Stomach smooth muscle (tissue), 2 donors: ENCODE results near the gene JARID2.

Source experiments
- H3K27ac ChIP-seq: one replicate; pipeline ENCODE4 v1.7.0; 2013; ENCODE audit warnings: mild to moderate bottlenecking, low read length, inconsistent platforms
- H3K27me3 ChIP-seq, 2 donors: one replicate each; pipeline ENCODE4 v1.7.0; 2013; ENCODE audit warnings: low read length in 2 of 2; ENCODE audit not compliant: insufficient read depth in 2 of 2, control insufficient read depth in 1 of 2
- H3K36me3 ChIP-seq, 2 donors: one replicate each; pipeline ENCODE4 v1.7.0; 2013; ENCODE audit warnings: low read length in 2 of 2; ENCODE audit not compliant: control insufficient read depth in 2 of 2, insufficient read depth in 2 of 2
- H3K4me1 ChIP-seq: one replicate; pipeline ENCODE4 v1.7.0; 2013; ENCODE audit warnings: low read length; ENCODE audit not compliant: control insufficient read depth, insufficient read depth
- H3K4me3 ChIP-seq, 2 donors: one replicate each; pipeline ENCODE4 v1.7.0; 2013; ENCODE audit warnings: low read length in 2 of 2
- H3K9ac ChIP-seq, 2 donors: one replicate each; pipeline ENCODE4 v1.7.0; 2013; ENCODE audit warnings: low read length in 2 of 2, mild to moderate bottlenecking in 1 of 2
- H3K9me3 ChIP-seq, 2 donors: one replicate each; pipeline ENCODE4 v1.7.0; 2013; ENCODE audit warnings: low read length in 2 of 2; ENCODE audit not compliant: control insufficient read depth in 2 of 2
- donor health status: healthy.
- donor health status: Pancreatic carcinoma.

The JARID2 gene

GRCh38 chr6:15453622-15454021 is 207.8 kb downstream of the JARID2 start:
- no peaks in the 10 kb centered on the region for H3K9me3 ChIP-seq
- peaks cover 3 to 8% of the 10 kb centered on the region in 2 donors for H3K36me3 ChIP-seq
- no peak overlapping the region for H3K27ac ChIP-seq
- no peaks in the 10 kb centered on the region for H3K27me3 ChIP-seq
- H3K4me1 ChIP-seq, result peaks cover 6% of the 10 kb centered on the region
- no peak overlapping the region for H3K4me3 ChIP-seq
- no peak overlapping the region for H3K9ac ChIP-seq

GRCh38 chr6:15456422-15456821 is 210.6 kb downstream of the JARID2 start:
- Histone ChIP-seq H3K4me1 (peaks cover 6% of the 10 kb centered on the region), H3K4me3 (no peak overlapping the region)

GRCh38 chr6:15457121-15457650 is 211.3 kb downstream of the JARID2 start:
- H3K36me3 ChIP-seq, result peaks cover 3 to 7% of the 10 kb centered on the region in 2 donors
- no peaks in the 10 kb centered on the region for H3K27me3 ChIP-seq
- H3K27ac ChIP-seq, result no peak overlapping the region
- H3K4me3 ChIP-seq, result no peak overlapping the region
- no peaks in the 10 kb centered on the region for H3K9me3 ChIP-seq
- no peak overlapping the region for H3K9ac ChIP-seq
- H3K4me1 ChIP-seq, result peaks cover 6% of the 10 kb centered on the region

More at GRCh38 chr6:15456422-15456821, 210.6 kb downstream of the JARID2 start:
- peaks cover 3 to 8% of the 10 kb centered on the region in 2 donors for H3K36me3 ChIP-seq
- no peak overlapping the region for H3K27ac ChIP-seq
- H3K9ac ChIP-seq, result no peak overlapping the region
- H3K27me3 ChIP-seq, result no peaks in the 10 kb centered on the region
- no peaks in the 10 kb centered on the region for H3K9me3 ChIP-seq

GRCh38 chr6:15458021-15458459 is 212.2 kb downstream of the JARID2 start:
- Histone ChIP-seq H3K36me3 (peaks cover 3 to 4% of the 10 kb centered on the region in 2 donors), H3K4me3 (no peak overlapping the region), H3K9me3 (no peaks in the 10 kb centered on the region), H3K27me3 (no peaks in the 10 kb centered on the region), H3K27ac (no peak overlapping the region), H3K4me1 (peaks cover 10% of the 10 kb centered on the region), H3K9ac (no peak overlapping the region)

- Histone ChIP-seq H3K27me3 (no peaks in the 10 kb centered on the region), H3K9me3 (no peaks in the 10 kb centered on the region), H3K36me3 (no peaks in the 10 kb centered on the region), H3K9ac (no peak overlapping the region), H3K4me1 (peaks cover 4% of the 10 kb centered on the region), H3K4me3 (no peak overlapping the region), H3K27ac (no peak overlapping the region)
Observed at GRCh38 chr6:15460110-15460727, 214.3 kb downstream of the JARID2 start.

GRCh38 chr6:15461127-15461944 is 215.5 kb downstream of the JARID2 start:
- Histone ChIP-seq H3K4me1 (peaks cover 4% of the 10 kb centered on the region), H3K27me3 (no peaks in the 10 kb centered on the region), H3K9me3 (no peaks in the 10 kb centered on the region)

GRCh38 chr6:15462256-15462655 is 216.4 kb downstream of the JARID2 start:
- no peak overlapping the region for H3K4me3 ChIP-seq
- no peaks in the 10 kb centered on the region for H3K36me3 ChIP-seq
- H3K9ac ChIP-seq, result no peak overlapping the region
- H3K9me3 ChIP-seq, result no peaks in the 10 kb centered on the region
- no peak overlapping the region for H3K27ac ChIP-seq
- no peaks in the 10 kb centered on the region for H3K27me3 ChIP-seq
- peaks cover 4% of the 10 kb centered on the region for H3K4me1 ChIP-seq

More at GRCh38 chr6:15461127-15461944, 215.5 kb downstream of the JARID2 start:
- no peaks in the 10 kb centered on the region for H3K36me3 ChIP-seq
- no peak overlapping the region for H3K9ac ChIP-seq
- H3K4me3 ChIP-seq, result no peak overlapping the region
- H3K27ac ChIP-seq, result no peak overlapping the region

- H3K9ac ChIP-seq, result no peak overlapping the region
- no peaks in the 10 kb centered on the region for H3K9me3 ChIP-seq
- no peak overlapping the region for H3K27ac ChIP-seq
- H3K27me3 ChIP-seq, result no peaks in the 10 kb centered on the region
- no peak overlapping the region for H3K4me3 ChIP-seq
- peaks cover 4% of the 10 kb centered on the region for H3K4me1 ChIP-seq
- H3K36me3 ChIP-seq, result no peaks in the 10 kb centered on the region
Observed at GRCh38 chr6:15462717-15463525, 217.1 kb downstream of the JARID2 start.

GRCh38 chr6:15464211-15464725 is 218.4 kb downstream of the JARID2 start:
- Histone ChIP-seq H3K9me3 (no peaks in the 10 kb centered on the region), H3K27ac (no peak overlapping the region), H3K9ac (no peak overlapping the region), H3K27me3 (no peaks in the 10 kb centered on the region), H3K4me1 (peaks cover 4% of the 10 kb centered on the region), H3K36me3 (peaks cover 6% of the 10 kb centered on the region in 2 donors), H3K4me3 (no peak overlapping the region)

GRCh38 chr6:15465212-15465611 is 219.3 kb downstream of the JARID2 start:
- Histone ChIP-seq H3K9me3 (no peaks in the 10 kb centered on the region), H3K27me3 (no peaks in the 10 kb centered on the region), H3K4me3 (no peak overlapping the region), H3K4me1 (peaks cover 4% of the 10 kb centered on the region), H3K36me3 (peaks cover 6% of the 10 kb centered on the region in 2 donors), H3K9ac (no peak overlapping the region), H3K27ac (no peak overlapping the region)
